Activated effector memory CD4-positive, alpha-beta T cell treated with Interleukin-2 at 50 U/mL for 16 hours (primary cell): ENCODE measurements around the gene TSC2.
"Not testable (repeated sequence)": the region's sequence is repeated elsewhere in the genome, so short reads cannot be mapped to it uniquely, and the experiment has no call there.

Experiments used
- DNase-seq: peaks from one replicate; pipeline ENCODE4 v3.0.0-alpha.2; 2020

The TSC2 gene

DNA sequence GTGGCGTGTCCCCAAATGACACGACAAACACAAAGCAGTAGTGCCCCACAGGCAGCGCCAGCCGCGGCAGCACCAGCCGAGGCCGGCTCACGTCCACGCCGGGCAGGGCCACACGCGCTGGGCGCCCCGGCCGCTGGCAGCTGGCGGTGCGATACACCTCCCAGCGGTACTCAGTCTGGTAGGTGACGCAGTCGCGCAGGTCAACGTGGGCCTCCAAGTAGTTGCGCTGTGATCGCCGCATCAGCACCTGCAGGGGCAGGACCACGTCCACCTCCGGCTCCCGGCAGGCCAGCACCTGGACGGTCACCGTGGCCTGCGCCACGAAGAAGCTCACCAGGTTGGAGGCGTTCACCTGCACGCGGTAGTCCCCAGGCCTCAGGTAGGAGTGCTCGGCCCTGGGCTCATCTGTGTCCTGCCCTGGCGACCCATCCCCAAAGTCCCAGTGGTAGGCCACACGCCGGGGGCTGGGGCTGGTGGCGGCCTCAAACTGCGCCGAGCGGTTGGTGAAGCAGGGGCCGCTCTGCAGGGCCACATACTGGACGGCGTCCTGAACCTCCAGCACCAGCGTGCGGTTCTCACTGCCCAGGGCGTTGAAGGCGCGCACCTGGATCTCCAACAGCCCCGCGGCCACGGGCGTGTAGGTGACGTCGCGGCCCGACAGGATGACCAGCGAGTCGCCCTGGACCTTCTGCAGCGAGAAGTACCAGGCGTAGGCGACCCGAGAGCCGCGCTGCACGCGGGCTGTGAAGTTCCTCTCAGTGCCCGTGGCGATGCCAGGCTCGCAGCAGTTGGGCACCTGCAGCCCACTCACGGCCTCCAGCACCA is 60.9 kb downstream of the TSC2 start:
- not testable (repeated sequence) for DNase-seq

DNA sequence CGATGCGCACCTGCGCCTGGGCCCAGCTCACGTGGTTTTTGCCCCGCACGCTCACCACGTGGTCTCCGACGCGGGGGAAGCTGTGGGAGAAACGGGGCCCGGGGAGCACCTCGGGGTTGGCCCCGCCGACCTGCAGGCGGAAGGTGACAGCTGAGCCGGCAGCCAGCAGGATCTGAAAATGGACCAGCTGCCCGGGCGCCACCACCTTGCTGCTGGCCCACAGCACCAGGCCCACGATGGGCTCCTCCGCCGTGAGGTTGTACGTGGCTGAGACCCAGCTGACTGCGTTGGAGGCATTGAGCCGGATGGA is 61.4 kb downstream of the TSC2 start:
- not testable (repeated sequence) for DNase-seq

DNA sequence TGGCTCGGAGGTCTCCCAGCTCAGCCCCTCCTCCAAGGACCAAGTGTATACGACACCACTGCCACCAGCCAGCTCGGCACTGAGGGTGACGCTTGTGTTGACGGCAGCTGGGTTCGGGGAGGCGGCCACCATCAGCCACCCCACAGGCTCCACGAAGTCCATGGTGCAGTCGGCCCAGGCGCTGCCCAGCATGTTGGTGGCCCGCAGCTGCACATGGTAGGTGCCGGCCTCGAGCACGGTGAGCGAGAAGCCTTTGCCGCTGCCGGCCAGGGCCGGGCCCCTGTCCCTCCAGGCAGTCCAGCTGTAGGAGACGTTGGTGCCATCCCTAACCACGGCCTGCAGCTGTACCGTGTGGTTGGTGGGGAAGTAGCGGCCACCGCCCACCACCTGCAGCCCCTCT is 62.1 kb downstream of the TSC2 start:
- not testable (repeated sequence) for DNase-seq

DNA sequence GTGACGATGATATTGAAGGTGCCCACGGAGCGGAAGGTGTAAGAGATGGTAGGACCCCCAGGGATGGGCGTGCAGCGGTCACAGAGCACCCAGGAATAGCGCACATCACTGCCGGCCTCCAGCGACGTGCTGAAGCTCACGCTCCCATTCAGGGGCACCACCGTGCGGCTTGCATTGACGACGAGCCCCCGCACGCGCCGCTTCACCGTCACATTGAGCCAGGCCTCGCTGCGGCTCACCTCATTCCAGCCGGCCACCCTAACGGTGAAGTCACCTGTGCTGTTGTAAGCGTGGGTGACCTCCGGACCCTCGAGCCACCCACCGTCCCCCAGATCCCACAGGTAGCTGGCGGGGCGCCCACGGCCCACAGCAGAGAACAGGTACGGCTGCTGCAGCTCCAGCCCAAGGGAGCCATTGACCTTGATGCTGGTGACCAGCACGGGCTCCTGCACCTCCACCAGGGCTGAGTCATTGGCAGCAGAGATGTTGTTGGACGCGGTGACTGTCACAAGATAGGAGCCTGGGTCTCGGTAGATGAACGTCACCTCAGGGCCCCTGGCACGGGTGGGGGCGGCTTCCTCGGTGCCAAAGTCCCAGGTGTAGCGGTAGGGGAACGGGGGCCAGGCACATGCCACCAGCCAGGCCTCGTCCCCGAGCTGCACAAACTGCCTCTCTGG is 62.7 kb downstream of the TSC2 start:
- DNase-seq, result not testable (repeated sequence)

DNA sequence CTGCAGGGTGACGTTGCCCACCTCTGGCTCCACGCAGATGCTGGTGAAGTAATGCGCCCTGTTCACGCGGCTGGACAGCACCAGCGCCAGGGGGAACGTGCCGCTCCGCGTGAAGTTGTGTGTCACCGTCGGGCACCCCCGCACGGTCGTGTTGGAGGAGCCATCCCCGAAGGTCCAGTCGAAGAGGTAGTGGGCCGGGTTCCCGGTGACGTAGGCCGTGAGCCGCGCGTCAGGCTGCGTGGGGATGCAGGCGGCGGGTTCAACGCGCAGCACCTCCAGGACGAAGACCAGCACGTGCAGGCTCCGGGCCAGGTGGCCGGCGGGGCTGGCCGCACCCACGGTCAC is 63.2 kb downstream of the TSC2 start:
- not testable (repeated sequence) for DNase-seq

DNA sequence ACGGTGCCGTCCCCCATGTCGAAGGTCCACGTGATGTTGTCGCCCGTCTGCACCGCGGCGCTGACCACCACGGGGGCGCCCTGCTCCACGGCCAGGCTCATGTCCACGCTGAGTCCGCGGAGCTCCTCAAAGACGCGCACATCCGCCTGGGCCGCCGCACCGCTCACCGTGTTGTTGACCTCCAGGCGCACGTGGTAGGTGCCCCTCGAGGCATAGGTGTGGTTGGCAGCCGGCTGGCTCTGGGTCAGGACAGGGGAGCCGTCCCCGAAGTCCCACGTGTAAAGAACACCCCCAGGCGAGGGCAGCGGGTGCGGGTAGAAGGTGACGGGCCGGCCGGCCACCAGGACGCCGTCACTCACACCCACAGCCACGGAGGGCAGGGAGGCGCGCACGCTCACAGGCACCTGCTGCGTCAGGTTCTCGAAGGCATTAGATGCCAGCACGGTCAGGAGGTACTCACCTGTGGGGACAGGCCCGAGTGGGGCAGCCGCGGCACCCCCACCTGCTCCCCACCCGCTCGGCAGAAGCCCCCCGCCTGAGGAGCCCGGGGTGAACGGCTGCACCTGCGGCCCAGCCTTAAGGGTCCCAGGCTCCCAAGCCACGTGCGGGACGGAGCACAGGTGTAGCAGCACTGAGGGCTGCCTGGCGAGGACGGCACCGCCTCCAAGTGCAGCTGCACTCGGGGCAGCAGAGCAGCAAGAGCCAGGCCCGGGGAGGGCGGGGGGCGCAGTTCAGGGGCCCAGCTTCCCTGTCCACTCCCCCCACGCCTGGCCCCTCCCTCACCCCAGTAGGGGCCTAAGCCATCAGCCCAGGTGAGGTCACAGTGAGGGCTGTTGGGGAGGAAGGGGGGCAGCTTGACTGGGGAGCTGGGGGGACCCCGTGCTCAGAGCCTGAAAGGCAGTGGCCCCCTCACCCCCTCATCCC is 63.9 kb downstream of the TSC2 start:
- not testable (repeated sequence) for DNase-seq

DNA sequence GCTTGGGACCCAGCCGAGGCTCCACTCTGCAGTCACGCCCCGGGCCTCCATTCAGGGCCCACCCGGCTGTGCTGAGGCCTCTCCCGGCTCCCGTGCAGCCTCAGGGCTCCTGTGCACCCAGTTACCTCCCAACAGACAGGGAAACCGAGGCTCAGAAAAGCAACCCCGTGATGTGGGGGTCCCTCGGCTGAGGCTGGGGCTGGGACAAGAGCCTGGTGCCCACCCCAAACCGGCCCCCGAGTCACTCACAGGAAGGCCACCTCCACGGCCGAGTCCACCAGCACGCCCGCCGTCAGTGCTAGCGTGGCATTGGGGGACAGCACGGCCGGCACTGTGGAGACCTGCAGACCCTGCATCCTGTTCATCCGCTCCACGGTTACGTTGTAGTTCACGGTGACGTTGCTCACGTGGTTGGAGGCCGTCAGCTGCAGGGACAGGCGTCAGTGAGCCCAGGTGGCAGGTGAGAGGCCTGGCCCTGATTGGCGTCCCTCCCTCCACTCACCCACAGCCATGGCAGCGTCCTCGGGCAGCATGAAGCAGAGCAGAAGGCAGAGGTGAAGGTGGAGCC is 64.8 kb downstream of the TSC2 start:
- not testable (repeated sequence) for DNase-seq

DNA sequence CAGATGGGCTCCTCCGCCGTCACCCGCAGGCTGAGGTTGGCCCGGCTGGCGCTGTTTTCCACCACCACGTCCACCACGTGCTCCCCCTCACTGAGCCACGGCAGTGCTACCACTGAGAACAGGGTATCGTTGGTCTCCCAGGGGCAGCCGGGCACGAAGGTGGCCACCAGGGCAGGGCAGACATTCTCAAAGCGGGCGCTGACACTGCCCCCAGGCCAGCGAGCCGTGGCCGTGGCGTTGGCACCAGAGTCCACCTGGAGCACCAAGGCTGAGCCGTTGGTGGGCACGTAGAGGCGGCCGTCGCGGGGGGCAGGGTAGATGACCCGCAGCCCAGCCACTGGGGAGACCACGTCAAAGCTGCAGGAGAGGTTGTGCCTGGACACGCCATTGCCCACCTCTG is 66.4 kb downstream of the TSC2 start:
- DNase-seq, result not testable (repeated sequence)

DNA sequence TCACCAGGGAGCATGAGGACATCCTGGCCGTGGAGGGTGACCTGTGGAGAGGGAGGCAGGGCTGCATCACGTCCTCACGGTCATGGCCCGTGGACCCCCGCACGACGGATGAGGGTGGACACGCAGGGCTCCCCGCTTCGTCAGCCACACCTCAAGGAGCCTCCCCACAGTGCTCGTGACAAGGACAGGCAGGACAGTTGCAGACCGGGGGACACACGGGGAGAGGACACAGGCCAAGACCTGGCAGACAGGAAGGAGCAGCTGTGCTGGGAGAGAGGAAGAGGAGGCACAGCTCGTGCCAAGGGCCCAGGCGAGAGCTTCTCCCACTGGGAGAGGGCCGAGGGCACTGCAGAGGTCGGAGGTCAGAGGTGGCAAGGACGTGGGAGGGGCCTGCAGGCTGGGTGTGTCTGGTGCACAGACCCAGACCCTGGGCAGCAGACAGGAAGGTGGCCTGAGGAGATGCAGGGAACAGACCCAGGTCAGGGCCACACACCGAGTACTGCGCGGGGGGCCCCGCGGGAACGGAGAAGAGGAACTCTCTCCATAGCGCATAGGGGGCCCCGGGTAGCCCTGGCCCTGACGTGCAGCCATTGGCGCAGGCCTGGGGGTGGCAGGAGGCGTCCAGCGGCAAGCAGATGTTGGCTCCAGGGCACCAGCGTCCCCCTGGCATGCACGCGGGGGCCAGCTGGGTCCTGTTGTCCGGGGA is 67.3 kb downstream of the TSC2 start:
- not testable (repeated sequence) for DNase-seq

DNA sequence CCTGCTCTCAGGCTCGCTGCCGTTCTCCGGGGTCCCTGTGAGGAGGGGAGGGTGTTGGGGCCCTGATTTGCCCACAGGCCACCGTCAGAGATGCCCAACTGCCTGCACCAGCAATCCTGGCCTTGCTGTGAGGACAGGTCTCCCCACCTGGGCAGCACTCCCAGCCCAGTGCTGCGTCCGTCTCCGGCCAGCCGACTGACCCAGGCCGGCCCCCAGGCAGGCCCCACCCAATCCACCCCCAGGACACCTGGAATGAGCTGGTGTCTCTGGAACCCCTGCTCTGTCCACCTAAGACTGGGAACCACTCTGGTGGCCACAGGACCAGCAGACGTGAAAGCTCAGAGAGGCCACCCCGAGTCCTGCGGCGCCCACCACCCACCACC is 67.8 kb downstream of the TSC2 start:
- no peak for DNase-seq

DNA sequence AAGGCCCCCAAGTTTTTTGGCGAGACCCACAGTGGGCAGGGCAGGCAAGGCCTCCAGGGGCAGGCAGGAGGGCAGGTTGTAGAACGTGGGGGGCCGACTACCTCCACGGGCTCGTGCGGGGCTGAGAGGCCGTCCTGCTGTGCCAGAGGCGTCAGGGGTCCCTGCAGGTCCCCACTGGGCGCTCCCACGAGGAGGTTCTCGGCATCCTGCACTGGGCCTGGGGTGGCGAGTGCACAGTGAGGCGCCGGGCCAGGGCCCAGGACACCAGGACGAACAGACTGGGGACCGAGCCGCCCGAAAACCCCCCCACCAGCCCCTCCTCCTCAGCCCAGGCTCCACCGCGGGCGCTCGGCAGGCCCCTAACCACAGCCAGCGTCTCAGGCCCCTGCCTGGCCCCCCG is 68.6 kb downstream of the TSC2 start:
- DNase-seq, result not testable (repeated sequence)

DNA sequence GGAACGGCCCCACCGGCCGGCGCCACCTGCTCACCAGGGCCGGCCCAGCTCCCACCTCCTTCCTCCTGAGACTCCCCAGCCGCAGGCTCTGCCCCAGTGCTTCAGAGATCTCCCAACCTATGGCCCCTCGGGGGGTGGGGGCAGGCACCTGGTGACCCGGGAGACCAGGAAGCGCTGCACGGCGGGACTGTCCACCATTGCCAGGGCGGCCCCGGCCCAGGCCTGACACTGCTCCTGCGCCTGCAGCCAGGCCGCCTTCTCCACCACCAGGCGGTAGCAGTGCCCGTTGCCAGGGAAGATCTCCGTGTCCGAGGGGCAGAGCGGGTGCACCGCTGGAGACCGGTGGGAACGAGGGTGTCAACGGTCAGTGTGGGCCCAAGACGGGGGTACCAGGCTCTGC is 69.6 kb downstream of the TSC2 start:
- not testable (repeated sequence) for DNase-seq

DNA sequence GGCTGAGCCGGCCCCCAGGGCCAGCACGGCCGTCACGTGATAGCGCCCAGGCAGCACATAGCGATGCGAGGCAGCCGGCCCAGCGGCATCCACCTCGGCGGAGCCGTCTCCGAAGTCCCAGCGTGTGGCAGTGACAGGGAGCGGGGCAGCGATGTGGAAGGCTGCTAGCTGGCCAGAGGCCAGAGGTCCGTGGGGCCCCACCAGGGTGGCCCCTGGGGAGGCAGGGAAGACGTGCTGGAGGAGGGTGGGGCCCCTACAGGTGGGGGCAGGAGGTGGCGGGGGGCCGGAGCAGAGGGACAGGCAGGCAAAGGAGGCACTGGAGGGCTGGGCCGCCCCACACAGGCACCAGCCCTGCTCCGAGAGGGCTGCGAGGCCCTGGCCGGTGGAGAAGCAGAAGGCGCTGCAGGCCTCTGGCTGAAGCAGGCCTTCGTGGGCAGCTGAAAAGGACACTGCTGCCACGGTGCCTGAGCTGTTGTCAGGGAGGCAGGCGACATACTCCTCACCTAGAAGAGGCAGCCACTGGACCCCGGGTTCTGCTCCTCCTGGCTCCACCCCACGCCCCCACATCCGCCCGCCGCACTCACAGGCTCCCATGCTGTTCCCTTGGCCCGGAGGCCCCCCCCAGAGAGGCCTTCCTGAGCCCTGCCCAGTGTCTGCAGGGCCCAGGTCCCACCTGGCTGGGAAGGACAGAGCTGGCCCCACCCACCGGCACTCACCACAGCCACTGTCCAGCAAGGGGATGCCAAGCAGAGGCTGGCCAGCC is 70.4 kb downstream of the TSC2 start:
- not testable (repeated sequence) for DNase-seq

DNA sequence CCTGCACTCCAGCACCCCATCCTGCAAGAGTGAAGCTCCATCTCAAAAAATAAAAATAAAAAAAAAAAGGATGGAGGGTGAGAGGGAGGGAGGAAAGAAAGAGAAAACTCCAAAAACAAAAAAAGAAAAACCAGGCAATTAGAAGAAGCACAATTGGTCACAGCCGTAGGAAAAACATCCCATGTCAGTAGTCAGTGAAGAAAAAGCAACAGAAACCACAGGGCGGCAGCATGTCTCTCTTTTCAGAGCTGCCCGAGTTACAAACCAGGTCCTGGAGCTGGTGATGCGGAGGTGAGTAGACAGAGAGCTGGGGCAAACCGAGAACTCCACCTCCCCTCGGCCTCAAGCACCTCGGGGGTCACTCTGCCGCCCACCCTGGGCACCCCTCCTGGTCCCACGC is 73.5 kb downstream of the TSC2 start:
- not testable (repeated sequence) for DNase-seq

DNA sequence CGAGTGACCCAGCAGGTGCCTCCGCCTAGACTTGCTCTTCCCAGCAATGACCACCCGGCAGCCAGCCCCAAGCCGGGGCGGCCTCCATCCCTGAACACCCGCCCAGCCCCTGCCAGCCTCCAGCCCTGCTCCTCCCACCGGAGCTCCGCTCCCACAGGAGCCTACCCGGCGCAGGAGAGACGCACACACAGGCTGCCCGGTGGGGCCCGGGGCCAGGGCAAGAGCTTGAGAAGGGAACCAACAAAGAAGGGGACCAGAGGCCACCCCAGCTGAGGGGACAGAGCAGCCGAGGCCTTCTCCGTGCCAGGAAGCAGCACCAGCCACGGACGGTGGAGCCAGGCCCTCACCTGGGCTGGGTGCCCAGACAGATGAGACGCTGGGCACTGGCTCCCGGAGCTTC is 74.1 kb downstream of the TSC2 start:
- no peak for DNase-seq

DNA sequence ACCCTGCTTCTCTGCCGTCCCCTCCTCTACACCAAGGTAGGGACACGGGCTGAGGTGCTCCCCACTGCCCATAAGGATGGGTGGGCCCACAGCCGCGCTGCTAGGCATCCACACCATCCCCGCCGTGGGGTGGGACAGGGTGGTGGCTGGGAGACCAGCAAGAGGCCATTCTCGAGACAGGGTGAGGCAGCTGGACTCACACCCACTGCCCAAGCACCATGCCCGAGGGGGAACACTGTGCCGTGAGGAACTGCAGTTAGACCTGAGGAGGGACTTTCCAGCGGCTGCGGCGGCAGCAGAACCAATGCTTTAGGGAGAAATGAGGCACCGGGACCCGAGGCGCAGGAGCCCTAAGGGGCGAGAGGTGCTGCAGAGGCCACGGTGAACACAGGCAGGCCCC is 74.6 kb downstream of the TSC2 start:
- DNase-seq, result no peak

DNA sequence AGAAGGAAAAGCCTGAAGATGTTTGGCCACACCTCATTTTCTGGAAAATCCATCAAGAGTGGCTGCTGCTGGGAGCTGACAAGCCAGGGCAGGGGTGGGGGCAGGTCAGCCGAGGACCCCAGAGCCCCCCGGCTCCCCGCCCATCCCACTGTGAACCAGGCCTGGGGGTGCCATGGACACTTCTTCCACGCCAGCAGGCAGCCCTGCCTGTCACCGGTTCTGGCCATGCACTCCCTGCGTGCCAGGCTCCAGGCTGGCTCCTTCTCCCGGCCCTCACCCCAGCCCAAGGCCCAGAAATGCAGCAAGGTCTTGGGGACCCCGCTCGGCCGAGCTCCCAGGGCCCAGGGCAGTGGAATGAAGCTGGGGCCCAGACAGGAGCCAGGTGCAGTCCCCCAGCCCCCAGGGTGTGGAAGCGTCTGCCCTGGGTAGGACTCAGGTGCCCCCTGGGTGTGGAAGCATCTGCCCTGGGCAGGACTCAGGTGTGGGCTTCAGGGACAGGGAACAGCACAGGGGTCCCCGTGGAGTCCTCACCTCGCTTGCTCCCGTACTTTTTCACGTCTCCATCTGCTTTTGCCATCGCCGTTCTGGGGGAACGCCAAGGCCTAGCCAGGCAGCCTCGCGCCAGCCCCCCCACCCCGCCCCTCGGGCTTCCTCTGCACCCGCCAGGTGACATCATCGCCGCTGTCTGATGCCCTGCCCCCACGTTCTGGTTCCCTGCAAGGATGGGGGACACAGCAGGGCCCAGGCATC is 75.3 kb downstream of the TSC2 start:
- not testable (repeated sequence) for DNase-seq

DNA sequence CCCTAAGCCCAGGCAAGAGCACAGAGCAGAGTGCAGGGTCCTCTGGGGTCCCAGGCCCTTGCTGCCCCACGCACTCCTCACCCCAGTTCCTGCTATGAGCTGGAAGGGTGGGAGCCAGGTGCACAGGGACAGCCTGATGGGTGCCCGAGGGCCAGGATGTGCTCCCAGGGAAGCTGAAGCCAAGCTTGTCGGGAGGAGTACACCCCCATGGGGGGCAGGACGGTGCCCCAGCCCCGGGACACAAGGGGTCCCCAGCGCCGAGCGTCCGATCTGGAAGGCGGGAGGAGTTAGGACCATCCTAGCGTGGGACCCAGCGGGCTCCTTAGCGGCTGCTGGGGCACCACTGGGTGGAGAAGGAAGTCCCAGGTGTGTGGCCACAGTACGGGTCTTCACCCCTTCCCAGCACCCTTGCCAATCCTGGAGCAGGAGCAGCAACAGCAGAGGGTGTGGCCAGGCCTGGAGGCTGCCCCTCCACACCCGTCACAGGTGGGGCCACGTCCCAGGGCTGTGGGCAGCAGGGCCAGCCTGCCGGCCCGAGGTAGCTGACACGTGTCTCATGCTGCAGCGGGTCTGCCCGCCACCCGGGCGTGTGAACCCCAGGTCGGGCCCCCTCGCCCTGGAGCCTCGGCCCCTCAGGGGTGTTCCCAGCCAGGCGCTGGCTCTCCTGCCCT is 76.1 kb downstream of the TSC2 start:
- DNase-seq, result not testable (repeated sequence)

DNA sequence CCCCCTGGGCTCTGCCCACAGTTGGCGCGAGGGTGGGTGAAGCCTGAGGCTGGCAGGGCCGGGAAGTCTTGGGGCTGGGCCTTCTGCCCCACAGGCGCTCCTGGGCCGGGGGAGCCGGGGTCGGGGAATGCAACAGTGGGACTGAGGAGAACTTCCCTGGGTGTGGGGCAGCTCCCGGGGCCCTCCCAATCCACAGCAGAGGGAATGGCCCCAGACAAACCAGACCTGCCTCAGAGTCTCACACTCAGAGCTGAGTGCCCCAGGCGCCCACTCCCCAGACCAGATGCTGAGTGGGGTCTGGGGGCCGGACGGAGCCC is 76.5 kb downstream of the TSC2 start:
- not testable (repeated sequence) for DNase-seq

DNA sequence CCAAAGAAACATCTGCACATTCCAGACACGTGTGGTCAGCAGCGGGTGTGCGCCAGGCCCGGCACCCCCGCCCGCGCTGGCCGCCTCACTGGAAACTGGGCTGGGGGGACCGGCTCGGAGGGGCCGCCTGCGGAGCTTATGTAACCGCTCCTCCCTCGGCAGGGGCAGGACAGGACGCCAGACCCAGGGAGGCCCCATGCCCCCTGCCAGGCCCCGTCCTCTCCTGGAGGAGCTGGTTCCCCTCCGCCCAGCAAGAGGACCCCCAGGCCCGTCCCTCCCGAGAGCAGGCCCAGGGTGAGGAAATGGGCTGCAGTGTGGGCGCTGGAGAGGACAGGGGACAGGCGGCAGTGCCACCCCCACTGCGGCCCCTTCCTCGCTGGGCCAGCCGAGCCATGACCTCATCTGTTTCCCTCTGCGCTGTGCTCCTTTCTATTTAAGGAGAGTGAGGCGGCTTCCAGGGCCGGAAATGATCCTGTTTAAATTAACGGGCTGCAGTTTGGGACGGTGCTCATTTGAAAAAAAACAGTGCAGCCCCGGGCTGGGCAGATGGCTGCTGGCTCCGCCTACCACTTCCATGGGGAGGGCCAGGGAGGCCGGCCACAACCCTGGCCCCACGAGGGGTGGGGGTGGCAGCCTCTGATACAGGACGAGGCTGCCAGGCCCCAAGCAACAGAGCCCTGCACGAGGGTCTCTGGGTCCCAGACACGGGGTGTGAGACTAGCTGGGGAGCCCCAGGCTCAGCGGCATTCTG is 77.1 kb downstream of the TSC2 start:
- DNase-seq, result not testable (repeated sequence)
